H9 (cell line): Measurements from ENCODE around the gene RAB40C. TPM values are rescaled to one million over a fixed set of nuclear protein-coding genes. Genes with fewer than 3 reads are reported as not detected.

ENCODE experiments used
- DNase-seq: peaks from one replicate; pipeline ENCODE4 v3.0.0-alpha.2; 2017
- H2AFZ ChIP-seq: one replicate; pipeline ENCODE4 v1.6.1; 2013; ENCODE audit warnings: mild to moderate bottlenecking, low read length, control low read depth, moderate library complexity
- H2AK5ac ChIP-seq: 2 replicates; pipeline ENCODE4 v1.6.1; 2013; ENCODE audit warnings: low read length, control low read depth, mixed read lengths; ENCODE audit not compliant: insufficient read length
- H2BK120ac ChIP-seq: one replicate; pipeline ENCODE4 v1.6.1; 2013; ENCODE audit warnings: low read depth, mild to moderate bottlenecking, low read length, control low read depth, inconsistent platforms; ENCODE audit not compliant: poor library complexity, severe bottlenecking
- H2BK12ac ChIP-seq: 2 replicates; pipeline ENCODE4 v1.6.1; 2013; ENCODE audit warnings: low read length, control low read depth, mixed read lengths, low read depth; ENCODE audit not compliant: insufficient read length
- H2BK15ac ChIP-seq: 2 replicates; pipeline ENCODE4 v1.6.1; 2013; ENCODE audit warnings: low read depth, low read length, control low read depth
- H2BK20ac ChIP-seq: one replicate; pipeline ENCODE4 v1.6.1; 2013; ENCODE audit warnings: low read depth, mild to moderate bottlenecking, low read length, control low read depth, inconsistent platforms; ENCODE audit not compliant: poor library complexity, severe bottlenecking
- H2BK5ac ChIP-seq: 2 replicates; pipeline ENCODE4 v1.6.1; 2013; ENCODE audit warnings: low read length, control low read depth, mixed read lengths; ENCODE audit not compliant: insufficient read length
- H3K14ac ChIP-seq: 2 replicates; pipeline ENCODE4 v1.6.1; 2013; ENCODE audit warnings: low read length, control low read depth; ENCODE audit not compliant: insufficient read depth
- H3K18ac ChIP-seq: 2 replicates; pipeline ENCODE4 v1.6.1; 2013; ENCODE audit warnings: low read depth, mild to moderate bottlenecking, mixed read lengths, low read length, control low read depth; ENCODE audit not compliant: insufficient read length
- H3K23ac ChIP-seq: 2 replicates; pipeline ENCODE4 v1.6.1; 2013; ENCODE audit warnings: low read length, control low read depth, mixed read lengths, low read depth; ENCODE audit not compliant: insufficient read length
- H3K23me2 ChIP-seq: 2 replicates; pipeline ENCODE4 v1.6.1; 2013; ENCODE audit warnings: low read depth, mild to moderate bottlenecking, mixed read lengths, low read length, control low read depth; ENCODE audit not compliant: insufficient read length, poor library complexity, severe bottlenecking
- H3K27ac ChIP-seq: 2 replicates; pipeline ENCODE4 v1.5.1; 2013; ENCODE audit warnings: low read length, control low read depth, mixed read lengths, low read depth; ENCODE audit not compliant: insufficient read length
- H3K27me3 ChIP-seq: 2 replicates; pipeline ENCODE4 v1.6.1; 2013; ENCODE audit warnings: low read length, control low read depth, inconsistent platforms; ENCODE audit not compliant: insufficient read depth
- H3K4ac ChIP-seq: 2 replicates; pipeline ENCODE4 v1.6.1; 2013; ENCODE audit warnings: low read depth, mild to moderate bottlenecking, control low read depth, inconsistent platforms, low read length, moderate library complexity
- H3K4me1 ChIP-seq: 2 replicates; pipeline ENCODE4 v1.6.1; 2013; ENCODE audit warnings: low read length, control low read depth, inconsistent platforms; ENCODE audit not compliant: insufficient read depth
- H3K4me2 ChIP-seq: 2 replicates; pipeline ENCODE4 v1.6.1; 2013; ENCODE audit warnings: low read length, control low read depth, mixed read lengths; ENCODE audit not compliant: insufficient read length, insufficient read depth
- H3K56ac ChIP-seq: 2 replicates; pipeline ENCODE4 v1.6.1; 2013; ENCODE audit warnings: low read depth, mild to moderate bottlenecking, mixed read lengths, low read length, control low read depth; ENCODE audit not compliant: insufficient read length
- H3K79me1 ChIP-seq: 2 replicates; pipeline ENCODE4 v1.6.1; 2013; ENCODE audit warnings: low read depth, mild to moderate bottlenecking, moderate library complexity, low read length, control low read depth, inconsistent platforms; ENCODE audit not compliant: insufficient read depth, poor library complexity, severe bottlenecking
- H3K79me2 ChIP-seq: 2 replicates; pipeline ENCODE4 v1.6.1; 2013; ENCODE audit warnings: low read length, control low read depth, inconsistent platforms; ENCODE audit not compliant: insufficient read depth
- H3K9ac ChIP-seq: 2 replicates; pipeline ENCODE4 v1.6.1; 2013; ENCODE audit warnings: low read length, control low read depth, mixed read lengths; ENCODE audit not compliant: insufficient read length; ENCODE audit errors: extremely low read depth
- H3K9me3 ChIP-seq: one replicate; pipeline ENCODE4 v1.6.1; 2013; ENCODE audit warnings: low read depth, low read length, inconsistent platforms; ENCODE audit not compliant: control insufficient read depth
- H3T11ph ChIP-seq: one replicate; pipeline ENCODE4 v1.6.1; 2013; ENCODE audit warnings: mild to moderate bottlenecking, low read length, control low read depth, inconsistent platforms
- H4K20me1 ChIP-seq: one replicate; pipeline ENCODE4 v1.6.1; 2013; ENCODE audit not compliant: control insufficient read depth, insufficient read length, insufficient read depth
- H4K5ac ChIP-seq: 2 replicates; pipeline ENCODE4 v1.6.1; 2013; ENCODE audit warnings: low read depth, mild to moderate bottlenecking, mixed read lengths, low read length, control low read depth; ENCODE audit not compliant: insufficient read length
- H4K8ac ChIP-seq: replicated peaks from 2 replicates; pipeline ENCODE4 v1.6.1; 2013; ENCODE audit warnings: low read length, control low read depth, mixed read lengths, low read depth; ENCODE audit not compliant: insufficient read length
- H4K91ac ChIP-seq: 2 replicates; pipeline ENCODE4 v1.6.1; 2013; ENCODE audit warnings: low read depth, mild to moderate bottlenecking, moderate library complexity, mixed read lengths, low read length, control low read depth; ENCODE audit not compliant: insufficient read length
- H3K27ac Mint-ChIP-seq, 3 experiments: 2 replicates in 2 of 3; 3 replicates in 1 of 3; pipeline ENCODE4 v1.8.0; 2020 to 2021; ENCODE audit warnings: mixed read lengths in 3 of 3, mild to moderate bottlenecking in 1 of 3, moderate library complexity in 1 of 3
- H3K27me3 Mint-ChIP-seq: 2 replicates; pipeline ENCODE4 v1.8.0; 2021; ENCODE audit warnings: low read depth, mild to moderate bottlenecking, moderate library complexity, mixed read lengths
- H3K36me3 Mint-ChIP-seq, 3 experiments: 2 replicates in 2 of 3; 3 replicates in 1 of 3; pipeline ENCODE4 v1.8.0; 2020 to 2021; ENCODE audit warnings: low read depth in 3 of 3, mixed read lengths in 3 of 3; ENCODE audit not compliant: insufficient read depth in 1 of 3
- H3K4me1 Mint-ChIP-seq, 2 experiments: 2 replicates each; pipeline ENCODE4 v1.8.0; 2020; ENCODE audit warnings: mixed read lengths in 2 of 2
- H3K4me3 Mint-ChIP-seq, 2 experiments: 2 replicates in 1 of 2; 3 replicates in 1 of 2; pipeline ENCODE4 v1.8.0; 2020 to 2021; ENCODE audit warnings: mild to moderate bottlenecking in 2 of 2, mixed read lengths in 2 of 2, moderate library complexity in 1 of 2
- H3K9me3 Mint-ChIP-seq, 2 experiments: 2 replicates in 1 of 2; 3 replicates in 1 of 2; pipeline ENCODE4 v1.8.0; 2020; ENCODE audit warnings: mild to moderate bottlenecking in 2 of 2, mixed read lengths in 2 of 2, moderate library complexity in 1 of 2
- CTCF ChIP-seq: fragments of 200-600 bp; sonication (generic); conservative IDR thresholded peaks from 3 replicates; pipeline ENCODE4 v1.8.0; 2021; ENCODE audit warnings: antibody characterized with exemption, mild to moderate bottlenecking
- WGBS: extraction: QIAGEN DNeasy Blood & Tissue Kit; methylation state at CpG from one replicate; pipeline ENCODE4 v1.1.7; 2013; ENCODE audit warnings: missing lambda C conversion rate, low lambda C conversion rate, mixed read lengths; ENCODE audit not compliant: insufficient read length; ENCODE audit errors: extremely low coverage; 5-methylcytosine and 5-hydroxymethylcytosine counted together
- total RNA-seq: library from RNA; stranded (reverse); gene quantifications from 2 replicates; pipeline ENCODE4 v1.2.1, GENCODE V29; 2021

Gene RAB40C
- total RNA-seq, 1 experiment from 2014 or later: 19.1 TPM

- H3K14ac ChIP-seq: no peak overlapping the region
- TF ChIP-seq CTCF: no peak
- no peaks in the 10 kb centered on the region for H3K9me3 ChIP-seq
- no peak overlapping the region for H3K4me2 ChIP-seq
- no peak overlapping the region for H3K27ac Mint-ChIP-seq
- H2AK5ac ChIP-seq: no peak overlapping the region
- H2BK12ac ChIP-seq: no peak overlapping the region
- no peaks in the 10 kb centered on the region for H4K20me1 ChIP-seq
- no peaks in the 10 kb centered on the region for H3K27me3 Mint-ChIP-seq
- H4K8ac ChIP-seq: no peak overlapping the region
- no CpG with 5 or more reads among the region's 13 CpGs for WGBS
- no peak overlapping the region for H3K23ac ChIP-seq
- H2BK20ac ChIP-seq: no peak overlapping the region
- no peak overlapping the region for H3K9ac ChIP-seq
- peaks cover 11 to 27% (median 27%) of the 10 kb centered on the region in 3 experiments; a peak in 6 of 7 replicates for H3K36me3 Mint-ChIP-seq
- H2BK15ac ChIP-seq: no peak overlapping the region
- no peaks in the 10 kb centered on the region for H3K4me1 ChIP-seq
- H3K18ac ChIP-seq: no peak overlapping the region
- no peaks in the 10 kb centered on the region for H3K79me1 ChIP-seq
- H3K27me3 ChIP-seq: no peaks in the 10 kb centered on the region
- DNase-seq: no peak
- H2AFZ ChIP-seq: no peak overlapping the region
- H3K27ac ChIP-seq: no peak overlapping the region
- no peaks in the 10 kb centered on the region for H3K23me2 ChIP-seq
- peaks cover 3% of the 10 kb centered on the region in 2 experiments for H3K4me1 Mint-ChIP-seq
- H4K91ac ChIP-seq: no peak overlapping the region
- H4K5ac ChIP-seq: no peak overlapping the region
- H3K9me3 Mint-ChIP-seq: no peaks in the 10 kb centered on the region
- H3K4me3 Mint-ChIP-seq: peak overlapping the region; percentile 77 to 82
- H2BK120ac ChIP-seq: no peak overlapping the region
- no peak overlapping the region for H3T11ph ChIP-seq
- no peak overlapping the region for H3K56ac ChIP-seq
- no peaks in the 10 kb centered on the region; the same call in 1 of the 2 replicates for H3K79me2 ChIP-seq
- no peak overlapping the region for H2BK5ac ChIP-seq
- H3K4ac ChIP-seq: no peak overlapping the region
Measured at GRCh38 chr16:669666-670065, 79.8 kb downstream of the RAB40C start.
